ENCODE results near the gene RFLNA.

Gene RFLNA

DNA sequence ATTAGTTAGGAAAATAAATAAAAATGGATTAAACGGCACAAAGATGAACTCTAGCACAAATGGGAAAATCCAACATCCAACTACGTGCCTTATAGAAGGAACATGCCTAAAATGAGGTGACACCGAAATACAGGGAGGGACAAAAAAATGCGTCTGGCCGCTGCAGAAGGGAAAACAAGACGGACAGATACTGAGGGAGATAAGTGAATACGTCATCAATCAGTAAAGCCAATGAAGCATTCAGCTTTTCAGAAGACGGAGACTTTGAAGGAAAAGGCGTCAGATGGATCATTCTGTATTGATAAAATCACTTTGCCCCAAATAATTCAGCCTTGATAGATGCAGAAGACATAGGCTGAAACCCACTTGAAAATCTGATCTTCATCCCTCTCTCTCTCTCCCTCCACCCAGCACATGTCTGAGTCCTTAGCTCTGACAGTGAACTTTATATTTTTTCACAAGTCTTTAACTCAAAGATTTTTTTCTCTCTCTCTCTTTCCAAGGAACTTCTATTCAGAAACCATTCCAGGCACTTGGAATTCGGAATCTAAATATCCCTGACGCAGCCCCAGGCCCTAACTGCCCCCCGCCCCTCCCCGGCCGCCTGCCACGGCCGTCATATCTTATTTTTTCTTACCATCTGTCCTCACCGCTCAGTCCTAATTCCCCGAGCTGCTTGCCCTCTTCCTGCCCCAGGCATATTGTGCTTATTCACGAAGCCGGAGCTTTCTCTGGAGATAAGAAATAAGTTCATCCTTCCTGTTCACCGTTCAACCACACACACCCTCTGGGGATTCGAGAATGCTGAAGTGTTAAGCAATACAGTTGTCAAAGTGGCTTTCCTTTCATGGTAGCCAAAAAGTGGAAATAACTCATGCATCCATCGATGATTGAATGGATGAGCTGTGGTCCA lies 35.5 kb upstream of the RFLNA start:
- H3K4me3 ChIP-seq (ENCODE audit: control insufficient read depth, low read depth, low read length) = no peak overlapping the region
- DNase-seq (ENCODE audit: low read depth) = peak; percentile 43
- TF ChIP-seq, protein P1, sequence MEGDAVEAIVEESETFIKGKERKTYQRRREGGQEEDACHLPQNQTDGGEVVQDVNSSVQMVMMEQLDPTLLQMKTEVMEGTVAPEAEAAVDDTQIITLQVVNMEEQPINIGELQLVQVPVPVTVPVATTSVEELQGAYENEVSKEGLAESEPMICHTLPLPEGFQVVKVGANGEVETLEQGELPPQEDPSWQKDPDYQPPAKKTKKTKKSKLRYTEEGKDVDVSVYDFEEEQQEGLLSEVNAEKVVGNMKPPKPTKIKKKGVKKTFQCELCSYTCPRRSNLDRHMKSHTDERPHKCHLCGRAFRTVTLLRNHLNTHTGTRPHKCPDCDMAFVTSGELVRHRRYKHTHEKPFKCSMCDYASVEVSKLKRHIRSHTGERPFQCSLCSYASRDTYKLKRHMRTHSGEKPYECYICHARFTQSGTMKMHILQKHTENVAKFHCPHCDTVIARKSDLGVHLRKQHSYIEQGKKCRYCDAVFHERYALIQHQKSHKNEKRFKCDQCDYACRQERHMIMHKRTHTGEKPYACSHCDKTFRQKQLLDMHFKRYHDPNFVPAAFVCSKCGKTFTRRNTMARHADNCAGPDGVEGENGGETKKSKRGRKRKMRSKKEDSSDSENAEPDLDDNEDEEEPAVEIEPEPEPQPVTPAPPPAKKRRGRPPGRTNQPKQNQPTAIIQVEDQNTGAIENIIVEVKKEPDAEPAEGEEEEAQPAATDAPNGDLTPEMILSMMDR (conservative IDR thresholded peaks at IDR 0.05; ENCODE audit: control insufficient read depth, insufficient read depth, low read depth, low read length) = no peak

- no peak overlapping the region for H3K4me3 ChIP-seq (ENCODE audit: control insufficient read depth, low read depth, low read length)
- no peak for DNase-seq (ENCODE audit: low read depth)
- TF ChIP-seq, protein P1 (conservative IDR thresholded peaks at IDR 0.05; ENCODE audit: control insufficient read depth, insufficient read depth, low read depth, low read length) = no peak
Measured at GRCh38 chr12:124261885-124262284, 33.0 kb upstream of the RFLNA start.

- no peak for DNase-seq (ENCODE audit: low read depth)
- H3K4me3 ChIP-seq (ENCODE audit: control insufficient read depth, low read depth, low read length) = no peak overlapping the region
- TF ChIP-seq, protein P1 (conservative IDR thresholded peaks at IDR 0.05; ENCODE audit: control insufficient read depth, insufficient read depth, low read depth, low read length) = no peak
Measured at GRCh38 chr12:124264089-124264795, 30.7 kb upstream of the RFLNA start.

DNA sequence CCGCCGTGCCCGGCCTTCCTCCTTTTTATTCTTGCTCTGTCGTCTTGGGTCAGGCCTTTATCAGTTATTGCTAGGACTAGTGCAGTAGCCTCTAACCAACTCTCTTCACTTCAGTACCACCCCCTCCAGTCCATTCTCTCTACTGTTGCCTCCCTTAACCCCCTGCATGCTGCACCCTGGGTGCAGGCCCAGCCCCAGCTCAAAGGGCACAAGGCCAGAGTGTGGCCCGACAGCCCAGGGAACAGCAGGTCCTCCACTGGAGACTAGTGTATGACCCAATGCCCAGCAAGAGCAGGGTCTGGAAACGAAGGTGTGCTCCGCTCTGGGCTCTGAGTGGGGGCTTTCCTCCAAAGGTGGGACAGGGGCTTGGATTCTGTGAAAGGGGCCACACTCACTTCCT lies 30.0 kb upstream of the RFLNA start:
- no peak overlapping the region for H3K4me3 ChIP-seq (ENCODE audit: control insufficient read depth, low read depth, low read length)
- TF ChIP-seq, protein P1 (conservative IDR thresholded peaks at IDR 0.05; ENCODE audit: control insufficient read depth, insufficient read depth, low read depth, low read length) = no peak
- DNase-seq (ENCODE audit: low read depth) = no peak

GRCh38 chr12:124267205-124267778 lies 27.6 kb upstream of the RFLNA start:
- no peak for DNase-seq (ENCODE audit: low read depth)
- H3K4me3 ChIP-seq (ENCODE audit: control insufficient read depth, low read depth, low read length) = no peak overlapping the region
- TF ChIP-seq, protein P1 (conservative IDR thresholded peaks at IDR 0.05; ENCODE audit: control insufficient read depth, insufficient read depth, low read depth, low read length) = no peak

DNA sequence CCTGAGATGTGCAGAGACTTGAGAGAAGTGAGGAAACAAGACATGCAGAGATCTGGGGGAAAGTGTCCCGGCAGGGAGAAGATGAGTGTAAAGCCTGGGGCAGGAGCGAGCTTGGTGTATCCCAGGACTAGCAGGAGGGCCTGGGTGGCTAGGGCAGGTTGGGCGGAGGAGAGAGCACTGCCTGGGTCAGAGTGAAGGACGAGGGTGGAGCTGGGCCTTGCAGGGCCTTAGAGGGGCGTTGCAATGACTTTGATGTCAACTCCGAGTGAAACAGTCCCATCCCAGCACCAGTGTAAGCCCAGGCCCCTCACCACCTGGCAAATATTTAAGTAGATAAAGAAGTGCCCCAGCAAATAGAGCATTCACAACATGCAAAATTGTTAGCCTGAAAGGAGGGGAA lies 24.2 kb upstream of the RFLNA start:
- TF ChIP-seq, protein P1 (conservative IDR thresholded peaks at IDR 0.05; ENCODE audit: control insufficient read depth, insufficient read depth, low read depth, low read length) = no peak
- no peak overlapping the region for H3K4me3 ChIP-seq (ENCODE audit: control insufficient read depth, low read depth, low read length)
- DNase-seq (ENCODE audit: low read depth) = no peak
